ENCODE data around the gene CKB. TPM values are rescaled to one million over a fixed set of nuclear protein-coding genes. Genes with fewer than 3 reads are reported as not detected.

The CKB gene
- total and polyA plus RNA-seq, 9 of the 15 experiments (the other 6 are each of a cell fraction or from before 2014, with no cell fraction given): 23.9 to 692 (median 132) TPM

- no peak for TF ChIP-seq MXD1 (CRISPR knock-in tag; IDR thresholded peaks at IDR 0.05; ENCODE audit: borderline replicate concordance, poor library complexity, severe bottlenecking)
- no peak for TF ChIP-seq CEBPB (tag; IDR thresholded peaks at IDR 0.05)
- TF ChIP-seq PURB (CRISPR knock-in tag; IDR thresholded peaks at IDR 0.05; ENCODE audit: low read depth): no peak
- TF ChIP-seq HEY1 (CRISPR knock-in tag; IDR thresholded peaks at IDR 0.05; ENCODE audit: borderline replicate concordance): no peak
- no peak for TF ChIP-seq ZFP91 (CRISPR knock-in tag; IDR thresholded peaks at IDR 0.05)
- TF ChIP-seq MYNN (IDR thresholded peaks at IDR 0.05): 0 out of 2 replicates have a peak, but pooled peaks have one; percentile 56
- no peak for TF ChIP-seq MYNN (CRISPR knock-in tag; IDR thresholded peaks at IDR 0.05)
- no peak for TF ChIP-seq THRA (IDR thresholded peaks at IDR 0.05)
- TF ChIP-seq POLR2AphosphoS5 (IDR thresholded peaks at IDR 0.05; ENCODE audit: control insufficient read depth, insufficient read depth, low read depth, low read length): peak; percentile 14; the same call in 1 of the 2 replicates
- no peak for TF ChIP-seq E2F3 (CRISPR knock-in tag; IDR thresholded peaks at IDR 0.05)
- no peak for TF ChIP-seq ZNF609 (CRISPR knock-in tag; IDR thresholded peaks at IDR 0.05; ENCODE audit: borderline replicate concordance)
- TF ChIP-seq TSHZ1 (CRISPR knock-in tag; IDR thresholded peaks at IDR 0.05): no peak
- no peak for TF ChIP-seq ZNF695 (CRISPR knock-in tag; IDR thresholded peaks at IDR 0.05)
- TF ChIP-seq COPS2 (conservative IDR thresholded peaks at IDR 0.05): no peak
These were observed 1.8 kb downstream of the CKB start (continued) for GRCh38 chr14:103520657-103521437.
